H9 (cell line): ENCODE results near the gene DIP2C. TPM values are rescaled to one million over a fixed set of nuclear protein-coding genes. Genes with fewer than 3 reads are reported as not detected.

ENCODE experiments used
- DNase-seq: peaks from one replicate; pipeline ENCODE4 v3.0.0-alpha.2; 2017
- H2AFZ ChIP-seq: one replicate; pipeline ENCODE4 v1.6.1; 2013; ENCODE audit warnings: mild to moderate bottlenecking, low read length, control low read depth, moderate library complexity
- H2AK5ac ChIP-seq: 2 replicates; pipeline ENCODE4 v1.6.1; 2013; ENCODE audit warnings: low read length, control low read depth, mixed read lengths; ENCODE audit not compliant: insufficient read length
- H2BK120ac ChIP-seq: one replicate; pipeline ENCODE4 v1.6.1; 2013; ENCODE audit warnings: low read depth, mild to moderate bottlenecking, low read length, control low read depth, inconsistent platforms; ENCODE audit not compliant: poor library complexity, severe bottlenecking
- H2BK12ac ChIP-seq: 2 replicates; pipeline ENCODE4 v1.6.1; 2013; ENCODE audit warnings: low read length, control low read depth, mixed read lengths, low read depth; ENCODE audit not compliant: insufficient read length
- H2BK15ac ChIP-seq: 2 replicates; pipeline ENCODE4 v1.6.1; 2013; ENCODE audit warnings: low read depth, low read length, control low read depth
- H2BK20ac ChIP-seq: one replicate; pipeline ENCODE4 v1.6.1; 2013; ENCODE audit warnings: low read depth, mild to moderate bottlenecking, low read length, control low read depth, inconsistent platforms; ENCODE audit not compliant: poor library complexity, severe bottlenecking
- H2BK5ac ChIP-seq: 2 replicates; pipeline ENCODE4 v1.6.1; 2013; ENCODE audit warnings: low read length, control low read depth, mixed read lengths; ENCODE audit not compliant: insufficient read length
- H3K14ac ChIP-seq: 2 replicates; pipeline ENCODE4 v1.6.1; 2013; ENCODE audit warnings: low read length, control low read depth; ENCODE audit not compliant: insufficient read depth
- H3K18ac ChIP-seq: 2 replicates; pipeline ENCODE4 v1.6.1; 2013; ENCODE audit warnings: low read depth, mild to moderate bottlenecking, mixed read lengths, low read length, control low read depth; ENCODE audit not compliant: insufficient read length
- H3K23ac ChIP-seq: 2 replicates; pipeline ENCODE4 v1.6.1; 2013; ENCODE audit warnings: low read length, control low read depth, mixed read lengths, low read depth; ENCODE audit not compliant: insufficient read length
- H3K23me2 ChIP-seq: 2 replicates; pipeline ENCODE4 v1.6.1; 2013; ENCODE audit warnings: low read depth, mild to moderate bottlenecking, mixed read lengths, low read length, control low read depth; ENCODE audit not compliant: insufficient read length, poor library complexity, severe bottlenecking
- H3K27ac ChIP-seq: 2 replicates; pipeline ENCODE4 v1.5.1; 2013; ENCODE audit warnings: low read length, control low read depth, mixed read lengths, low read depth; ENCODE audit not compliant: insufficient read length
- H3K27me3 ChIP-seq: 2 replicates; pipeline ENCODE4 v1.6.1; 2013; ENCODE audit warnings: low read length, control low read depth, inconsistent platforms; ENCODE audit not compliant: insufficient read depth
- H3K4ac ChIP-seq: 2 replicates; pipeline ENCODE4 v1.6.1; 2013; ENCODE audit warnings: low read depth, mild to moderate bottlenecking, control low read depth, inconsistent platforms, low read length, moderate library complexity
- H3K4me1 ChIP-seq: 2 replicates; pipeline ENCODE4 v1.6.1; 2013; ENCODE audit warnings: low read length, control low read depth, inconsistent platforms; ENCODE audit not compliant: insufficient read depth
- H3K4me2 ChIP-seq: 2 replicates; pipeline ENCODE4 v1.6.1; 2013; ENCODE audit warnings: low read length, control low read depth, mixed read lengths; ENCODE audit not compliant: insufficient read length, insufficient read depth
- H3K56ac ChIP-seq: 2 replicates; pipeline ENCODE4 v1.6.1; 2013; ENCODE audit warnings: low read depth, mild to moderate bottlenecking, mixed read lengths, low read length, control low read depth; ENCODE audit not compliant: insufficient read length
- H3K79me1 ChIP-seq: 2 replicates; pipeline ENCODE4 v1.6.1; 2013; ENCODE audit warnings: low read depth, mild to moderate bottlenecking, moderate library complexity, low read length, control low read depth, inconsistent platforms; ENCODE audit not compliant: insufficient read depth, poor library complexity, severe bottlenecking
- H3K79me2 ChIP-seq: 2 replicates; pipeline ENCODE4 v1.6.1; 2013; ENCODE audit warnings: low read length, control low read depth, inconsistent platforms; ENCODE audit not compliant: insufficient read depth
- H3K9ac ChIP-seq: 2 replicates; pipeline ENCODE4 v1.6.1; 2013; ENCODE audit warnings: low read length, control low read depth, mixed read lengths; ENCODE audit not compliant: insufficient read length; ENCODE audit errors: extremely low read depth
- H3K9me3 ChIP-seq: one replicate; pipeline ENCODE4 v1.6.1; 2013; ENCODE audit warnings: low read depth, low read length, inconsistent platforms; ENCODE audit not compliant: control insufficient read depth
- H3T11ph ChIP-seq: one replicate; pipeline ENCODE4 v1.6.1; 2013; ENCODE audit warnings: mild to moderate bottlenecking, low read length, control low read depth, inconsistent platforms
- H4K20me1 ChIP-seq: one replicate; pipeline ENCODE4 v1.6.1; 2013; ENCODE audit not compliant: control insufficient read depth, insufficient read length, insufficient read depth
- H4K5ac ChIP-seq: 2 replicates; pipeline ENCODE4 v1.6.1; 2013; ENCODE audit warnings: low read depth, mild to moderate bottlenecking, mixed read lengths, low read length, control low read depth; ENCODE audit not compliant: insufficient read length
- H4K8ac ChIP-seq: replicated peaks from 2 replicates; pipeline ENCODE4 v1.6.1; 2013; ENCODE audit warnings: low read length, control low read depth, mixed read lengths, low read depth; ENCODE audit not compliant: insufficient read length
- H4K91ac ChIP-seq: 2 replicates; pipeline ENCODE4 v1.6.1; 2013; ENCODE audit warnings: low read depth, mild to moderate bottlenecking, moderate library complexity, mixed read lengths, low read length, control low read depth; ENCODE audit not compliant: insufficient read length
- H3K27ac Mint-ChIP-seq, 3 experiments: 2 replicates in 2 of 3; 3 replicates in 1 of 3; pipeline ENCODE4 v1.8.0; 2020 to 2021; ENCODE audit warnings: mixed read lengths in 3 of 3, mild to moderate bottlenecking in 1 of 3, moderate library complexity in 1 of 3
- H3K27me3 Mint-ChIP-seq: 2 replicates; pipeline ENCODE4 v1.8.0; 2021; ENCODE audit warnings: low read depth, mild to moderate bottlenecking, moderate library complexity, mixed read lengths
- H3K36me3 Mint-ChIP-seq, 3 experiments: 2 replicates in 2 of 3; 3 replicates in 1 of 3; pipeline ENCODE4 v1.8.0; 2020 to 2021; ENCODE audit warnings: low read depth in 3 of 3, mixed read lengths in 3 of 3; ENCODE audit not compliant: insufficient read depth in 1 of 3
- H3K4me1 Mint-ChIP-seq, 2 experiments: 2 replicates each; pipeline ENCODE4 v1.8.0; 2020; ENCODE audit warnings: mixed read lengths in 2 of 2
- H3K4me3 Mint-ChIP-seq, 2 experiments: 2 replicates in 1 of 2; 3 replicates in 1 of 2; pipeline ENCODE4 v1.8.0; 2020 to 2021; ENCODE audit warnings: mild to moderate bottlenecking in 2 of 2, mixed read lengths in 2 of 2, moderate library complexity in 1 of 2
- H3K9me3 Mint-ChIP-seq, 2 experiments: 2 replicates in 1 of 2; 3 replicates in 1 of 2; pipeline ENCODE4 v1.8.0; 2020; ENCODE audit warnings: mild to moderate bottlenecking in 2 of 2, mixed read lengths in 2 of 2, moderate library complexity in 1 of 2
- CTCF ChIP-seq: fragments of 200-600 bp; sonication (generic); conservative IDR thresholded peaks from 3 replicates; pipeline ENCODE4 v1.8.0; 2021; ENCODE audit warnings: antibody characterized with exemption, mild to moderate bottlenecking
- WGBS: extraction: QIAGEN DNeasy Blood & Tissue Kit; methylation state at CpG from one replicate; pipeline ENCODE4 v1.1.7; 2013; ENCODE audit warnings: missing lambda C conversion rate, low lambda C conversion rate, mixed read lengths; ENCODE audit not compliant: insufficient read length; ENCODE audit errors: extremely low coverage; 5-methylcytosine and 5-hydroxymethylcytosine counted together
- total RNA-seq: library from RNA; stranded (reverse); gene quantifications from 2 replicates; pipeline ENCODE4 v1.2.1, GENCODE V29; 2021

Gene DIP2C
- total RNA-seq, 1 experiment from 2014 or later, result 7.9 TPM

- Histone ChIP-seq H3K4me1 (no peaks in the 10 kb centered on the region; the same call in 1 of the 2 replicates), H3K14ac (no peak overlapping the region), H4K20me1 (no peaks in the 10 kb centered on the region), H2AK5ac (no peak overlapping the region), H2AFZ (no peak overlapping the region), H3K23me2 (no peaks in the 10 kb centered on the region), H3K4me2 (no peak overlapping the region), H3K9ac (no peak overlapping the region), H3K9me3 (no peaks in the 10 kb centered on the region), H2BK5ac (no peak overlapping the region), H2BK120ac (no peak overlapping the region), H3K18ac (no peak overlapping the region), H3K27ac (no peak overlapping the region), H2BK15ac (no peak overlapping the region), H3K79me2 (no peaks in the 10 kb centered on the region; the same call in 1 of the 2 replicates), H4K5ac (no peak overlapping the region), H2BK12ac (no peak overlapping the region), H3K23ac (no peak overlapping the region), H4K91ac (no peak overlapping the region), H2BK20ac (no peak overlapping the region), H3T11ph (no peak overlapping the region), H3K27me3 (no peaks in the 10 kb centered on the region), H3K4ac (no peak overlapping the region), H3K79me1 (no peaks in the 10 kb centered on the region), H4K8ac (no peak overlapping the region), H3K56ac (no peak overlapping the region)
- Mint-ChIP-seq H3K4me3 (no peak overlapping the region), H3K27ac (peak overlapping the region in 1 of 3 experiments; percentile 6; a peak in 2 of 7 replicates), H3K4me1 (peaks cover 5 to 13% of the 10 kb centered on the region in 2 experiments), H3K36me3 (no peaks in the 10 kb centered on the region; a peak in 1 of 7 replicates), H3K27me3 (no peaks in the 10 kb centered on the region), H3K9me3 (no peaks in the 10 kb centered on the region)
- no CpG with 5 or more reads among the region's 21 CpGs for WGBS
- peak; percentile 56 for TF ChIP-seq CTCF
- DNase-seq, result peak; percentile 76
These were observed 162.7 kb downstream of the DIP2C start for GRCh38 chr10:526651-527312.
